ENCODE measurements around the gene CENPX.
A peak's percentile ranks its signal among the peaks of the same experiment; 100 is the strongest.

Gene CENPX

DNA sequence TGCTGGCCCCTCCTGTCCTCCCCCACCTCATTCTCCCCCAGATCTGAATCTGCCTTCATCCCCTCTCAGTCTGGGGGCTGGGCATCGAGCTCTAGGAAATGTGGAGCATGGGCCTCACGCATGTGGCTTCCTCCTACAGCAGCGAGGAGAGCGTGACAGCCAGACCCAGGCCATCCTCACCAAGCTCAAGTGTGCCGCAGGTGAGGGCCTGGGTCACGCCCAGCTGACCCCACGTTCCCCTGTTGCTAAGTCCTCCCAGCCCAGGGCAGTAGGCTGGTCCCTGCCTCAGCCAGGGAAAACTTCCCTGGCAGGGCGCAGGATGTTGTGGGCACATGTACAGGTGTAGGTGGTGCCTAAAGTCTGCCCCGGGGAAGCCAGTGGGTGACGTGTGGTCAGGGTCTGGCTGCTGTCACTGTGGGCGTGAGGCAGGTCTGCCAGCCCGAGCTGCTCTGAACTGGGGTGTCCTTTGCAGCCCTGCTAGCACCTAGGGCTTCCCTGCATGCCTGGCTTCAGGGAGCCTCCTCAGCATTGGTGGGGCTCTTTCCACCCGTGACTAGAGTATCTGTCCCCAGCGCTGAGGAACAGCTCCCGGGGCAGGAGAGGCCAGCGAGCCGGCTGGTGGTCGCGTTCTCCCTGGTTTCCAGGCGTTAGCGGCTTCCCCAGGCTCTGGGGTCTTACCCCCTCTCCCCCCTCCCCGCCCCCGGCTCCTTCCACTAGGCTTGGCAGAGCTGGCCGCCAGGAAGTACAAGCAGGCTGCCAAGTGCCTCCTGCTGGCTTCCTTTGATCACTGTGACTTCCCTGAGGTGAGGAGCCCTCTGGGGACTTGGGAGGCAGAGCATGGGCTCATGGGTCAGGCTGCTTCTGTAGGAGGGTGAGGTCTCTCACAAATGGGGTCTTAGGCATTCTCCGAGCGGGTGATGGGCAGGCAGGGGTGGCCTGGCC is 32.6 kb upstream of the CENPX start:
- no peak for DNase-seq (ENCODE audit: low read depth in 3 of 3, low spot score in 1 of 3)

DNA sequence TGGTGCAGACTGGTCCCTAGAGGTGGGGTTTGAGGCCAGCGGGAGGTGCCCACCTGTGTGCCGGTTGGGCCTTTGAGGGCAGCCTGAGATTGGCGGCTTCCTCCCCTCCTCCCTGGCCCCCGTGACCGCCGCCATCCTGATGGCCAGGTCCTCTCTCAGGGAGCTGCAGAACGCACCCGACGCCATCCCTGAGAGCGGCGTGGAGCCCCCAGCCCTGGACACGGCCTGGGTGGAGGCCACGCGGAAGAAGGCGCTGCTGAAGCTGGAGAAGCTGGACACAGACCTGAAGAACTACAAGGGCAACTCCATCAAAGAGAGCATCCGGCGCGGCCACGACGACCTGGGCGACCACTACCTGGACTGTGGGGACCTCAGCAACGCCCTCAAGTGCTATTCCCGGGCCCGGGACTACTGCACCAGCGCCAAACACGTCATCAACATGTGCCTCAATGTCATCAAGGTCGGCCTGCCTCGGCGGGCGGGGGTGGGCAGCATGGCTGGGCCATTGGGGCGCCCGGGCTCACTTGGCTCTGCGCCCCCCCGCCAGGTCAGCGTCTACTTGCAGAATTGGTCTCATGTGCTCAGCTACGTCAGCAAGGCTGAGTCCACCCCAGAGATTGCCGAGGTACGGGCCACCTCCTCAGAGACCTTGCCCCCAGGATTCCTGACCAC is 31.8 kb upstream of the CENPX start:
- no peak for DNase-seq (ENCODE audit: low read depth in 3 of 3, low spot score in 1 of 3)

DNA sequence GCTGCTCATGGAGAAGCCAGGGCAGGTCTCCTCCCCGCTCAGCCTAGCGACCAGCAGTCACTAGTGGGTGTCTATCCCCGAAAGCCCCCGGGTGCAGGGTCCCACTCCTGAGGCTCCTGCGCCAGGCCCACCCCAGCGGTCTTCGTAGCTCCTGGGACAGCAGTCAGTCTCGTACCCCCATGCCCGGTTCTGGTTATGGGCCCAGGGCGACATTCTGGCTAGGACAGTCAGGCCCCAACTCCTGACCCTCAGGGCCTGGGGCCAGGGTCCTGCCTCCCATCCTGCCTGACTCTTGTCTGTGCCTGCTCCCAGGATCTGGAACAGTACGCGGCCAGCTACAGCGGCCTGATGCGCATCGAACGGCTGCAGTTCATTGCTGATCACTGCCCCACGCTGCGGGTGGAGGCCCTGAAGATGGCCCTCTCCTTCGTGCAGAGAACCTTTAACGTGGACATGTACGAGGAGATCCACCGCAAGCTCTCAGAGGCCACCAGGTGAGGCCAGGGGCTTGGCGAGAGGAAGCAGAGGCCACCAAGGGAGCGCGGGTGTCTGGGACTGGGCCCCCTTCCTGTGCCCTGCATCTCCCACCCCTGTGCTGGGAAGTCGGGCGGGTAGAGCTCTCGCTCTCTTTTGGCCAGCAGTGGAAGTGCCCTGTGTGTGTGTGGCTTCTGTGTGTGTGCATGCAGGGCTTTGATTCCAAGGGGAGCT is 31.0 kb upstream of the CENPX start:
- no peak for DNase-seq (ENCODE audit: low read depth in 3 of 3, low spot score in 1 of 3)

DNA sequence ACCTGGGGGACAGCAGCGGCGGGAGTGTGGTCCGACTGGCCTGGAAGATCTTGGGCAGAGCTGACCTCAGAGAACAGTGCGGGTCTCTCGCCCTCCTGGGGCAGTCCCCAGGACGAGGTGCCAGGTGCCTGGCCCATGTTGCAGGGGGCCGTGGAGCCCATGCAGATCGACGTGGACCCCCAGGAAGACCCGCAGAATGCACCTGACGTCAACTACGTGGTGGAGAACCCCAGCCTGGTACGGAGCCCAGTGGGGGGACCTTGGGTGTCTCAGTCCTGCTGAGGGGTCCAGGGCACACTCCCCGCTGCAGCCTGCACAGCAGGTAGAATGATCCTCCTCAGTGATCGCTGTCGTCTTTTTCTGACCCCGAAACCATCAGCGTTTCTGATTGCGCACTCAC is 30.5 kb upstream of the CENPX start:
- no peak for DNase-seq (ENCODE audit: low read depth in 3 of 3, low spot score in 1 of 3)

DNA sequence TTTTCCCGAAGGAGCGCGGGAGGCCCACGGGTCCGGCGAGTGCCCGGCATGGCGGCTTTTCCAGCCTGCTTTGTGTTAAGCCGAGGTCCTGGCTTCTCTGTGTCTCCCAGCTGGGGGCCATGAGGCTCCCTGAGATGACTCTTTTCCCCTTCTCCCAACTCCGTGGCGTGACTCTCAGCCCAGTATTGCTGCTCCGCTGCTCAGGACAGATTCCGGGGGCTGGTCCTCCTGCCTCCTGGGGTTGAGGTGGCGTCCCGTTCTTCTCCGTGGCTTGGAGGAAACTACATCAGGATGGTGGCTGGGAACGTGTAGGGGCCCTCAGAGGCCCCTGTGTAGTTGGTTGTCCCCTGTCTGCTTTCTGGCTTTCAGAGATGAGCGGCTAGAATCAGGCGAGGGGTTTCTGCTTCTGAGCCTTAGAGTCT is 30.0 kb upstream of the CENPX start:
- no peak for DNase-seq (ENCODE audit: low read depth in 3 of 3, low spot score in 1 of 3)

DNA sequence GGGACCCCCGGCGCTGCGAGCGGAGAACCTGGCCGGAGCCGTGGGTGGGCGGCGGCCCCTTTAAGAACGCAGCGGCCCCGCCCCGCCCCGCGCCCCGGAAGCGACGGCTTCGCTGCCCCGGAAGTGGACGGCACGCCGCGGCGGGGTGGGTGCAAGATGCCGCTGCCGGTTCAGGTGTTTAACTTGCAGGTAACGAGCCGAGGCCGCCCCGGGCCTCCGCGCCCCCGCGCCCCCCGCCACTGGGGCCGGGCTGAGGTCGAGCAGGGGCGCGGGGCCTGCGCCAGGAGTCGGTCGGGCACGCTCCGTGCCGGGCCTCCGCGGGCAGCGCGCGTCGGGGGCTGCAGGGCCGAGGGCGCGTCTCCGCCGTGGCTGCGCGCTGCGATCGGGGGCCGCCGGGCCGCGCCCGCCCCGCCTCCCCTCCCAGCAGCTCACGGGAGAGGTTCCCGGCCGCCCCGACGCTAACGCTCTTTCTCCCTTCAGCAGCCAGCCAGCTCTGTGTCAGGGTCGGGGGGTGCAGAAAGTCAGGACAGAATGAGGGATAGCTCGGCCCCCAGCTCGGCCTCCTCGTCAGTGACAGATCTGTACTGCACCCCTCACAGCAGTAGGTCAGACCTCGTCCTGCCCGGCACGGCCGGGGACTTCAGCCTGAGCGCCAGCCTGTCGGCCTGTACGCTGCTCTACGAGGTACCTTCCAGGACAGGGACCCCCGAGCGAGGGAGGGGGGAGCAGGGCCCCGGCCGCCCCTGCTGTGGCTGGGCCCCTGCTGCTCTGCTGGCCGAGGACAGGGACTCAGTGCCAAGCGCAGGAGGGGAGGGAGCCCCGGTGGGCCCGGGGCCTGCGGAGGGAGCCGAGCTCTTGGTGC is 29.3 kb upstream of the CENPX start, which contains the start of the genes GPS1 and RFNG:
GPS1 (plus strand) TSS at position 123 of the 862 bp plus-strand sequence; CDS start at position 157, 34 bp downstream.
RFNG (minus strand) TSS at position 36 of the 862 bp plus-strand sequence. CDS start 45 bp downstream, outside the sequence.
- DNase-seq (ENCODE audit: low read depth in 3 of 3, low spot score in 1 of 3), result peak; percentile 47 to 84 (median 50)

DNA sequence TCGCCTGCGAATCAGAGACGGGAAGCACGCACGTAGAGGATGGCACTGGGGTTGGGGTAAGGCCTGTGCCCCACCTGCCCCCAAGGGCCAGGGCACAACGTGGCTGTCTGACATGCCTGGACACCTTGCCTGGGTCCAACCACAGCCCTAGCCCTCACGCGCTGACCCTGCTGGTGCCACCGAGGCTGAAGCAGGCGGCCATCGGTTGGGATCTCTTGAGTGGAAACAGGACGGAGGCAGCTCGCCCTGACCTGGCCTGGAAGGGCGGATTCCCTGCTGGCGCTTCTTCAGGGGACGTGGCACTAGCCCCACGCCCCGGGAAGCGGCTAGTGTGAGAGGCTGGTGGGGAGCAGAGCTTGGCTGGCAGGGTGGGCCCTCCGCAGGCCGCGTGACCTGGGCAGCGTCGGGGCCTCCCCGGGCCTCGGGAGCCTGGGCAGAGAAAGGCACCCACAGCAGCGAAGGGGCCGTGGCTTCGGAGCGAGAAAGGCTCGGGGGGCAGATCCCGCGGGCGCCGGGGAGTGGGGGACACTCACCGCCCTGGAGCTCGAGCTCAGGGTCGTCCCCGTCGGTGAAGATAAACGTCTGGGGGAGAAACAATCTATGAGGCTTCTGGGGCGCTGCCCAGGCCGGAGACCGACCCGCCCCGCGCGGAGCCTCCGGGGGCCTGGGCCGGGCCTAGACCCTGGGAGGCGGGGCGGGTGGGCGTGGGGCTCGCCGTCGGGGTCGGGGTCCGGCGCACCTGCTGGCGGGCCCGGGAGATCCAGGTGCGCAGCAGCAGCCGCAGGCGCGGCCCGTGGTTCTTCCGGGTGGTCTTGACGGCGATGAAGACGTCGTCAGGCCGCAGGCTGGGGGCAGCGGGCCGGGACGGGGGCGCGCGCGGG is 28.3 kb upstream of the CENPX start:
- no peak for DNase-seq (ENCODE audit: low read depth in 3 of 3, low spot score in 1 of 3)

DNA sequence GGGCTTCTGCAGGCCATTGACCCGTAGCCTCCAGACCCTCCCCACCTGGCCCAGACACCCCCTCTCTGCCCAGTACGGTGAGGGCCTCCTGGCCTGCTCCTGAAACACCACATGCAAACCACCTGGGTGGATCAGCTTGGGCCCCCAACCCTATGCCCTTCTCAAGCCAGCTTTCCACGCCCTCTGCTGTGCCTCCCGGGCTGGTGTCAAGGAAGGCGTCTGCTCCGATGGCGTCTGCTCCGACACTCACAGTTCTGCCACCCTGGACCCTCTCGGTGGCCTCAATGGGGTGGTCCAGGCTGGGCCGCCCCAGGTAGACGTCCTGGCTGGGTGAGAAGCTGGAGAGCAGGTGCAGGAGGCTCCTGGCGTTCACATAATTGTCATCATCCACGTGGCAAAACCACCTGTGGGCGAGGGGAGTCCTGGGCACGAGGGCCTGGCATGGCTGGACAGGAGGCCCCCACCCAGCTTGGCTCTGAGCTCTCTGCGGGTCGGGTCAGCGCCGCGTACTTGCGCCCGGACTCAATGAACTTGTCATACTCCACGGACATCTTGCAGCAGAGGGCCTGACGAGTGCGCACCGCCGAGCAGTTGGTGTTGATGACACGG is 27.6 kb upstream of the CENPX start:
- no peak for DNase-seq (ENCODE audit: low read depth in 3 of 3, low spot score in 1 of 3)

DNA sequence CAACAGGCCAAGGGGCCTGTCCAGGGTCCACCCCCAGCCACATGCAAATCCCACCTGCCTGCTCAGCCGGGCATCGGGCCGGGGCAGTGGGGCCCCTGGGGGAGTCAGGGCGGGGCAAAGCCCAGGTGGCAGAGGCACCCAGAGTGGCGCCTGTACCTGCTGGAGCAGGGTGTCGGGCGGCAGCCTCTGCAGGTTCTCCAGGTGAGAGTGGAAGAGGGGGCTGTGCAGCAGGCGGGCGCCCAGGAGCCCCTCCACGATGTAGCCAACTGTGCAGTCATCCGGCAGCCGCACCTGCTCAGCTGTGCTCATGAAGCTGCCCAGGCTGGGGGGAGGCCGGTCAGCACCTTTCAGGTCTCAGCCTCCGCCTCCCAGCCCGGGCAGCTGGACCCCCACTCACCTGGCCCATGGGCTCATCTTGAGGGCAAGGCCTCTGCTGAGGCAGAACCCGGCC is 26.9 kb upstream of the CENPX start:
- DNase-seq (ENCODE audit: low read depth in 3 of 3, low spot score in 1 of 3), result no peak

DNA sequence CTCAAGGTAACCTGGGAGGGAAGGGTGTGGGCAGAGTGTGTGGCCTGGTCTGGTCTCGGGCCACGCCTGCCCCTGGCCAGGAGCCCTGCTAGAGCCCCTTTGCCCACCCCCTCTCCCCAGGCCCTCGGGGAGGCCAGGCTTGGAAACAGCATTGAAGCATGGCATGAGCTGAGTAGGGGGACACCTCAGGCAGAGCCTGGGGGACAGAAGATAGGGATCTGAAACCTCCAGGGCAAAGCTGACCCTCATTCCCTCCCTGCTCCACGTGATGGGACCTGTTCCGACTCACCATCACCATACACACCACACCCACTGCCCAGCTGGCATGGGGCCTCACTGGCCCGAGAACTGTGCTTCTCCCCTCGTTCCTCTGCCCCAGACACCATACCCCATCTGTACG is 26.4 kb upstream of the CENPX start:
- no peak for DNase-seq (ENCODE audit: low read depth in 3 of 3, low spot score in 1 of 3)

DNA sequence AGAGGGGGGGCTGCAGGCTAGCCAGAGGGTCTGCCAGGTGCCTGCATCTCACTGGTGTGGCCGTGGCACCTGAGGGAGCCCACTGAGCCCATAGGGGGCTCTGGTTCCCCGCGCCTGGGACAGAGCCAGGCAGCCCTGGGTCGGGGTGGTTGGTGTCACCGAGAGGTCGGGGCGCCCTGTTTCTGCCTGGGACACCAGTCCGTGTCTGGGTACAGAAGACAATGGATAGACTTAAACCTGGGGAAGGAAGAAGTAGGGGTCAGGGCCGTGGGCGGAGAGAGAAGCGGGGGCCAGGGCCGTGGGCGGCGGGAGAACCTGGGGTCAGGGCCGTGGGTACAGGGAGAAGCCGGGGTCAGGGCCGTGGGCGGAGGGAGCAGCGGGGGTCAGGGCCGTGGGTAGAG is 25.9 kb upstream of the CENPX start:
- no peak for DNase-seq (ENCODE audit: low read depth in 3 of 3, low spot score in 1 of 3)

DNA sequence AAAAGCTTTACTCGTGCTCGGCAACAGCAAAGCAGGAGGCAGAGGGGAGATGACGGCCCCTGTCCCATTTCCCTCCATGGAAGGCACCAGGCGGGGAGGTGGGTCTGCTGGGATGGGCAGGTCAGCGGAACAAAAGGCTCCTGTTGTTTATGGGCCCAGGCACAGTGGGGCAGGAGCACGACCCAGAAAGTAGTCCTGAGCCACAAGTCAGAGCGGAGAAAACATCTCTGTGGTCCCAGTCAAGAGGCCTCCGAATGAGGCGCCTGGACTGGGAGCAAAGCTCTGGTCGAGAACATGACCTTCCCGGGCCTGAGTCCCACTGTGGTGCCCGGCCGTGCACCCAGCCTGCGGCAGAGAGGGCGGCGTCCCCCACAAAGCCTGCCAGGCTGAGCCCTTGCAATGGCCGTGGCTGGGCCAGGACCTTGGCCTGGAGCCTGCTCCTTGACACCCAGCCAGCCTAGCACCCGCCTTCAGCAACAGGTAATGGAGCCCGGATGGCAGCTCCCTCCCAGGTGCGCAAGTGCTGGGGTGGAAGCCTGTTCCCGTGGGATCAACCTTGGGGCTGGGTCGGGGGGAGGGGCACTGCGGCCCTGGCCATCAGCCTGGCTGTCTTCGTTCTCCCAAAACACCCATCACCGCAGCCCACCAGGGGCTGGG is 25.4 kb upstream of the CENPX start:
- DNase-seq (ENCODE audit: low read depth in 3 of 3, low spot score in 1 of 3), result no peak

DNA sequence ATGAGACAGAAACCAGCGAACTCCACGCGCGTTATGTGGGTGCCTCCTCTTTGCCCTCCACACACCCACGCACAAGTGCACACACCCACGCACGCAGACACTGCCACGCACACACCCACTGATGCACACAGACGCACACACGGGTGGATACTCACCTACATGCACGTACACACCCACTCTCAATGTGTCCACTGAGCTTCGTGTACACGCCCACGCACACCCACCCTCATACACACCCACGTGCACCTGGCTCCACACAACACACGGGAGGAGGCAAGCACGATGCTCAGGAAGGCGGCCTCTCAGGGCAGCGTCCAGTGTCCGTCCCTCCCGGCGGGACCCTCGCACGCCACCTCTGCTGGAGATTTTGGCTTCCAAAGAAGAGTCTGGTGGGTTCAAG is 24.7 kb upstream of the CENPX start:
- no peak for DNase-seq (ENCODE audit: low read depth in 3 of 3, low spot score in 1 of 3)

DNA sequence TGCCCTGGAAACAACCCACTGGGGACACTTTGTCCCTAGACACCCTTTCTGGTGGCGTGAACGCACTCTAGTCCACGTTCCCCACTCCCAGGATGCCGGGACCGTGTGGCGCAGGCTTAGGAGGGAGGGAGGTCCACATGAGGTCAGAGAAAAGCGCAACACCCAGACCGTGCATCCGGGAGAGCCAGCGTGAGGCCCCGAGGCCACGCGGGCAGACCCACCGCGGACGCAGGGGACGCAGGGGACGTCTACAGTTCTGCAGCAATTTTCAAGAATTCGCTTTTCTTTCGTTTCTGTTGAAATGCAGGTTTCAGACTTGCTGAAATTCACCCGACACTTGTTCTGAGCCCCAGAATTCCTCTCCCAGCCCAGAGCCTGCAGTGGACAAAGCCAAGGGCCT is 24.2 kb upstream of the CENPX start:
- DNase-seq (ENCODE audit: low read depth in 3 of 3, low spot score in 1 of 3), result no peak

DNA sequence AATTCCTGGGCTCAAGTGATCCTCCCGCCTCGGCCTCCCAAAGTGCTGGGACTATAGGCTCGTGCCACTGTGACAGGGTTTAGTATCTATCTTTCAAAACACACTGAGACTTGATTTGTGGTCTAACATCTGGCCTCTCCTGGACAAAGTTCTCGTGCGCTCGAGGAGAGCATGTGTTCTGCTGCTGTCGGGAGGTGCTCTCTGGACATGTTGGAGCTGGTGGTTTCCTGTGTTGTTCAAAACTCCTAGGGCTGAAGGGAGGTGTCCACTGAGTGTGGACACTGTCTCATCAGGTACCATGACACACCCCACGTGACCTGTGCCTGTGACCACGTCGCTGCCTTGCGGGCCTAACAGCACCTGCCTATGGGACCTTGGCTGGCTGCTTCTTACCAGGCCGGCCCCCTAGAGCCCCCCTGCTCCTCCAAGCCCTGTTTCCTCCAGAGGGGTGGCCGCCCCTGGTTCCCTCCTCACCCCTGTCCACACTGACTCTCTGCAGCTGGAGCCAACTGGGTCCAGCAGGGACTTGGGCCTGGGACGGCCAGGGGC is 23.3 kb upstream of the CENPX start:
- DNase-seq (ENCODE audit: low read depth in 3 of 3, low spot score in 1 of 3), result no peak

DNA sequence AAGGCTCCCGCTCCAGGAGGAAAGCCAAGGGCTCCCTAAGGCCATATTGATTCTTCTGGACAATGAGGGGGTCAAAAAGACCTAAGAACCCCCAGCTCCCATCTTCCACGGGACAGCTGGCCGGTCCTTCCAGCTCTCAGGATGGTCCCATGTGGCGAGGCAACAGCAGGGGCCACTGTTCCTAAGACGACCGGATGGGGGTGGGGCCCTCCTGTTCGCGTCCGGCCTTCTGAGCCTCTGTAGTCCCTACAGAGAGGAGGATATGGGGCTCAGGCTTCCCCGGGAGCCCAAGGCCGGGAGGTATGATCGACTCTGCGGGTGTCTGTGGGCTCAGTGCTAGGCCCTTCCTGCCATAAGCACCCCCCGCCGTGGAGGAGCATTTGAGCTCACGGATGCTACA is 20.8 kb upstream of the CENPX start:
- DNase-seq (ENCODE audit: low read depth in 3 of 3, low spot score in 1 of 3), result no peak

DNA sequence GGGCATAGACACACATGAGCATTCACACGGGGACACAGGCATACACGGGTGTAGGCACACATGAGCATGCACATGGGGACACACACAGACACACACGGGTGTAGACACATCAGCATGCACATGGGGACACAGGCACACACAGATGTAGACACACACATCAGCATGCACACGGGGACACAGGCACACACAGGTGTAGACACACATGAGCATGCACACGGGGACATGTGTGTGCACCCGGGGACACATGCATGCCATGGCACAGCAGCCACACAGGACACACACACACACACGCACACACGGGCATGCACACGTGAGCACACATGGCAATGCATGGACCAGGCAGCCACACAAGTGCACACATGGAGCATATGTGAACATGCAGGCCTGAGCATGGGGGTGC is 20.0 kb upstream of the CENPX start:
- no peak for DNase-seq (ENCODE audit: low read depth in 3 of 3, low spot score in 1 of 3)

DNA sequence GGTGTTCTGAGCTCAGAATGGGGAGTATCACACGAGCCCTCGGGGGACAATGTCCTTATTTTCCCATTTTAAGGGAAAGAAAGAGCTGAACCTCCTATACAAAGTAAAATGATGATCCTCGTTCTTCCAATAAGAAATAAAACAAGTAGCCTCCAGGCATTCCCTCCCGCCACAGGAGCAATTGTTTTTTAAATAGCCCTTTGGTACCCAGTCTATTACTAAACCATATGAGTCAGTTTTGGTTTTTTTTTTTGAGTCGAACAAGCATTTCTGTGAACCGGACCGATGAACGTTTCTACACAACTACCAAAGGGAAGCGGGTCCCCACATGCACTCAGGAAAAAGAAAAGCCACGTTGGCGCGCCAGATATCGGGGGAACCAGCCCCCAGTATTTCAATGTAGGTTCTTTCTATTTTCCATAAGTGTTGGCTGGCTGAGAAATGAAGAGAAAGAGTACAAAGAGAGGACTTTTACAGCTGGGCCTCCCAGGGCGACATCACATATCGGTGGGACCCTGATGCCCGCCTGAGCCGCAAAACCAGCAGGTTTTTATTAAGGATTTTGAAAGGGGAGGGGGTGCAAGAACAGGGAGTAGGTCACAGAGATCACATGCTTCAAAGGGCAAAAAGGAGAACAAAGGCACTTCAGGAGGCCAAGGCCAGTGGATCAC is 18.6 kb upstream of the CENPX start:
- DNase-seq (ENCODE audit: low read depth in 3 of 3, low spot score in 1 of 3), result no peak
